Measurements from ENCODE around the gene ARPC1A.

DNA sequence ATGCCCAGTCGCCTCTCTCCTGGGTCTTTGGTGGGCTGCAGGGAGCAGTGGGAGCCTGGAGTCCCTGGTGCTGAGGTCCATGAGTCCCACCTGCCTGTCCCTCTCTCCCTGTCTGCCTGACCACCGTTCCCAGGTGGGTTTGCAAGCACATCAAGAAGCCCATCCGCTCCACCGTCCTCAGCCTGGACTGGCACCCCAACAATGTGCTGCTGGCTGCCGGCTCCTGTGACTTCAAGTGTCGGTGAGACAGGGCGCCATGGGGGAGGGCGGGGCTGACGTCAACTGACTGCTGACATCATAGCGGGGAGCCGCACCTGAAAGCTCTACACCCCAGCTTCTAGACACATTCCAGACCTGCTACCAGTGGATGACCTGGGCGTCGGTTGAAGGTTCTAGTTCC, 64.1 kb downstream of the ARPC1A start:
- TF ChIP-seq, protein P1, sequence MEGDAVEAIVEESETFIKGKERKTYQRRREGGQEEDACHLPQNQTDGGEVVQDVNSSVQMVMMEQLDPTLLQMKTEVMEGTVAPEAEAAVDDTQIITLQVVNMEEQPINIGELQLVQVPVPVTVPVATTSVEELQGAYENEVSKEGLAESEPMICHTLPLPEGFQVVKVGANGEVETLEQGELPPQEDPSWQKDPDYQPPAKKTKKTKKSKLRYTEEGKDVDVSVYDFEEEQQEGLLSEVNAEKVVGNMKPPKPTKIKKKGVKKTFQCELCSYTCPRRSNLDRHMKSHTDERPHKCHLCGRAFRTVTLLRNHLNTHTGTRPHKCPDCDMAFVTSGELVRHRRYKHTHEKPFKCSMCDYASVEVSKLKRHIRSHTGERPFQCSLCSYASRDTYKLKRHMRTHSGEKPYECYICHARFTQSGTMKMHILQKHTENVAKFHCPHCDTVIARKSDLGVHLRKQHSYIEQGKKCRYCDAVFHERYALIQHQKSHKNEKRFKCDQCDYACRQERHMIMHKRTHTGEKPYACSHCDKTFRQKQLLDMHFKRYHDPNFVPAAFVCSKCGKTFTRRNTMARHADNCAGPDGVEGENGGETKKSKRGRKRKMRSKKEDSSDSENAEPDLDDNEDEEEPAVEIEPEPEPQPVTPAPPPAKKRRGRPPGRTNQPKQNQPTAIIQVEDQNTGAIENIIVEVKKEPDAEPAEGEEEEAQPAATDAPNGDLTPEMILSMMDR (conservative IDR thresholded peaks at IDR 0.05; ENCODE audit: low read length) = no peak
- no peak for TF ChIP-seq EZH2phosphoT487 (IDR thresholded peaks at IDR 0.05; ENCODE audit: borderline replicate concordance)
